ENCODE measurements around the gene PXMP2.
A peak's percentile ranks its signal among the peaks of the same experiment; 100 is the strongest.

The PXMP2 gene

DNA sequence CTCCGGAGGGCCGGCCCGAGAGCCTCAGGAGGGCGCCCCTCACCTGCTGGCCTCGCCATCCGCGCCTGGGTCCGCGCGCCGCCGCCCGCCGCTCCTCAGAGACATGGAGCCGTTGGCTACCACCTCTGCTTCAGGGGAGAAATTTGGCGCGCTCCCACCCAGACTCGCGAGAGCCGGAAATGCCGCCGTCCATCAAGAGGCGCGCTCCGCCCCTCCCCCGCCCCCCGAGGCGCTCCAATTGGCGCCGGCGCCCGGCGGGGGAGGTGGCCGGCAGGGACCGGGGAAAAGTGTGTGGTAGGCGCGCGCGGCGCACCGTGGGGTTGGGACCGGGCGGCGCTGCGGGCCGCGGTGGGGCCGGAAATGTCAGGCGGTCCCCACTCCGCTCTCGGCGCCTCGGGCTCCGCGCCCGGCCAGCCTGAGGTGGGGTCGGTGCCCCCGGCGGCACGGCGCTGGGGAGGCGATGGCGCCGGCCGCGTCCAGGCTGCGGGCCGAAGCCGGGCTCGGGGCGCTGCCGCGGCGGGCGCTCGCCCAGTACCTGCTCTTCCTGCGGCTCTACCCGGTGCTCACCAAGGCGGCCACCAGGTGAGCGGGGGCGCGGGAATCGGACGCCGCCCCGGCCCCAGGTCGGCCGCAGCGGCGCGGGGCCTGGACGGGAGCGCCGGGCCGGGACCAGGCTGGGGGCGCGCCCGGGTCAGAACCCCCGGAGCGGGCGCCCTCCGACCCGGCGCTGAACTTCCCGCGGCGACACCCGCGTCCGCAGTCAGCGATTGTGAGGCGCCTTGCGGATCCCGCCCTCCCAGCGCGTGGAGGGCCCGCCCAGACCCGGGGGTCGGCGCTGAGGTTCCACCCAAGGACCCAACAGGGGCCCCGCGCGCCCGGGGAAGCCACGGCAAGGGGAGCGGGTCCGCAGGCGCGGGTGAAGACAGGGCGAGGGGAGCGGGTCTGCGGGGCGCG is at the start of gene PXMP2, which contains the start of gene POLE:
Gene PXMP2, plus strand, starts transcription at position 377 of the 954 bp plus-strand sequence. Its CDS starts 84 bp downstream, at position 461.
Gene POLE, minus strand, starts transcription at position 132 of the 954 bp plus-strand sequence. Its CDS starts 27 bp downstream, at position 105.
- no peak within 1 kb of the TSS for H3K27ac ChIP-seq (ENCODE audit: low read length)
- H3K36me3 ChIP-seq (ENCODE audit: insufficient read depth, low read depth, low read length) = peaks cover 23% of the 10 kb centered on the region
- H3K9ac ChIP-seq (ENCODE audit: low read depth, low read length) = peak within 1 kb of the TSS; percentile 72
- peak within 1 kb of the TSS; percentile 73 for H3K4me3 ChIP-seq (ENCODE audit: low read length)
- H3K4me1 ChIP-seq (ENCODE audit: insufficient read depth, low read length) = 0 out of 2 replicates have a peak, but pooled peaks cover 4% of the 10 kb centered on the region
- no peaks in the 10 kb centered on the region for H3K9me3 ChIP-seq (ENCODE audit: insufficient read depth, low read depth, low read length)
- peaks cover 9% of the 10 kb centered on the region for H3K27me3 ChIP-seq (ENCODE audit: insufficient read depth, low read length)

DNA sequence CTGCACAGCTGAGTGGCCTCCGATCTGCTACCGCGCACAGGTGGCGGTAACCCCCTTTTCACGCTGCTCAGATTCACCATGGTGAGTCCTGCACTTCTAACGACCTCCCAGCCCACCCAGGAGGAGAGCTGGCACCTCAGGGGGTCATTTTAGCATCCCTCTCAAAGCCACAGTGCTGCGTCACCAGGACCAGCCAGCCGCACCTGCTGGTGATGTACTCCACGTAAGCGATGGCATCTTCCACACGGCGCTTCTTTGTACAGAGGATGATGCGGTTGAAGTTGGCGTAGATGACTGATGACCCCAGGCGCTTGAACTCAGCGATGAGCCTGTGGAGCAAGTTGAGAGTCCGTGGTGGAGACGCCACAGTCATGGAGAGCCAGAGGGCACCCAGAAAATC is 49.6 kb upstream of the PXMP2 start:
- H3K27ac ChIP-seq (ENCODE audit: low read length) = no peak overlapping the region
- no peak overlapping the region for H3K4me3 ChIP-seq (ENCODE audit: low read length)
- H3K4me1 ChIP-seq (ENCODE audit: insufficient read depth, low read length) = no peaks in the 10 kb centered on the region
- no peak overlapping the region for H3K9ac ChIP-seq (ENCODE audit: low read depth, low read length)
- no peaks in the 10 kb centered on the region for H3K27me3 ChIP-seq (ENCODE audit: insufficient read depth, low read length)
- no peaks in the 10 kb centered on the region for H3K9me3 ChIP-seq (ENCODE audit: insufficient read depth, low read depth, low read length)
- peaks cover 98% of the 10 kb centered on the region for H3K36me3 ChIP-seq (ENCODE audit: insufficient read depth, low read depth, low read length)

DNA sequence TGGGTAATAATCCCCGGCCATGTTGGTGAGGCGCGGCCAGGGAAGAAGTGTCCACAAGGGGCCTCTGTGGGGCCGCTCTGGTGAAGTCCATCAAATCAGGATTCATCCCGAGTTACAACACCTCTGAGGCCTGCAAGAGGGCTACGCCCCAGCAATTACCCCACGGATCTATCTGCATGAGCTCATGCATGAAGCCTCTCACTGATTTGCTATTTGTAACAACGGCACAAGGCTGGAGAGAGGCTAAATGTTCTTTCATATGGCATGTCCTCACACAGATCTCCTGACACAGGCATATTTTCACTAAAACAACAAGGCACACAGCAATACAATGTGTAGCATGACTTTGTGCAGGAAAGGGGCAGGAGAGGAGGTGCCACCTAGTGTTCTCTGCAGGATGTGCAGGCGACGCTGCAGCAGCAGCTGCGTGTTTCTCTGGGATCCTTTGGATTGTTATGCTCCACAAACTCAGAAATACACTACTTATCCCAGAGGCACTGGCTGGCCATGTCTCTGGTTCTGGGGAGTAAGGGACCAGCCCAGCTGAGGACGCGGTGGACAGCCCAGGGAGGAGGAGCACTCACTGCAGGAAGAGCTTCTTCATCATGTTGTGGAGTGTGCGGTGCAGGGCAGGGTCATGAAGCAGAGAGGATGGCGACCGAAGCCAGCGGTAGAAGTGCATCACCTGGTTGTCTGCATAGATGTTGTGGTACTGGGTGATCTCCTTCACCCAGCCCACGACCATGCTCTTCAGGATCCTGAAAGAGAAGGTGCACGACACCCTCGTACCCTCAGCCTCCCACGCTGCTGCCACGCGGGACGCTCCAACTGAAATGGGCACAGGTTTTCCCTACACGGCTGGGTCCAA is 48.6 kb upstream of the PXMP2 start:
- Histone ChIP-seq H3K4me1 (ENCODE audit: insufficient read depth, low read length) (no peaks in the 10 kb centered on the region), H3K36me3 (ENCODE audit: insufficient read depth, low read depth, low read length) (peaks cover 98% of the 10 kb centered on the region), H3K9me3 (ENCODE audit: insufficient read depth, low read depth, low read length) (no peaks in the 10 kb centered on the region), H3K27me3 (ENCODE audit: insufficient read depth, low read length) (no peaks in the 10 kb centered on the region), H3K4me3 (ENCODE audit: low read length) (no peak overlapping the region), H3K27ac (ENCODE audit: low read length) (no peak overlapping the region), H3K9ac (ENCODE audit: low read depth, low read length) (no peak overlapping the region)

DNA sequence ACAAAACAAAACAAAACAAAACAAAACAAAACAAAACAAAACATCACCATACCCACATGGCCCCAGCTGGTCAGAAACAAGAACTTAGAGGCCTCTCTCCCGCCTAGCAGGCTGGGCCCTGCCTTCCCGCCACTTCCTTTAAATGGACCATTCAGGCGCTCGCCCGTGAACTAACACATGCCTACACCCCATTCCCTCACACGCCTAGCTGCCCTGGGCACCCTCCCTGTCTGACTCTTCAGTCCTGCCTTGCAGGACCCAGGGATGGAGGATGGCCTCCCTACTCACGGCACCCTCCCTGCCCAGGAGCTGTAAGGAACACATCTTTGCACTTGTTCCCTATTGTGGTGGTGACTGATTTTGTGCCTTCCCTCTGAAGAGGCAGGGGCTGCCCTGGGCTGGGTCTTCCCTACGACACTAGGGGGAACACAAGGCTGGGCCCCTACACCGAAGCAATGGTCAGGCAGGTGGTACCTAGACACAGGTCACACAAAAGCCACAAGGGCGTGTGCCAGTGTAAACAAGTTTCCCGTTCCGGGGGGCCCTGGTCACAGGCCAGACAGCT is 47.3 kb upstream of the PXMP2 start:
- H3K27ac ChIP-seq (ENCODE audit: low read length) = no peak overlapping the region
- no peaks in the 10 kb centered on the region for H3K27me3 ChIP-seq (ENCODE audit: insufficient read depth, low read length)
- H3K36me3 ChIP-seq (ENCODE audit: insufficient read depth, low read depth, low read length) = peaks cover 92% of the 10 kb centered on the region
- H3K9ac ChIP-seq (ENCODE audit: low read depth, low read length) = no peak overlapping the region
- no peaks in the 10 kb centered on the region for H3K4me1 ChIP-seq (ENCODE audit: insufficient read depth, low read length)
- H3K4me3 ChIP-seq (ENCODE audit: low read length) = no peak overlapping the region
- H3K9me3 ChIP-seq (ENCODE audit: insufficient read depth, low read depth, low read length) = no peaks in the 10 kb centered on the region

DNA sequence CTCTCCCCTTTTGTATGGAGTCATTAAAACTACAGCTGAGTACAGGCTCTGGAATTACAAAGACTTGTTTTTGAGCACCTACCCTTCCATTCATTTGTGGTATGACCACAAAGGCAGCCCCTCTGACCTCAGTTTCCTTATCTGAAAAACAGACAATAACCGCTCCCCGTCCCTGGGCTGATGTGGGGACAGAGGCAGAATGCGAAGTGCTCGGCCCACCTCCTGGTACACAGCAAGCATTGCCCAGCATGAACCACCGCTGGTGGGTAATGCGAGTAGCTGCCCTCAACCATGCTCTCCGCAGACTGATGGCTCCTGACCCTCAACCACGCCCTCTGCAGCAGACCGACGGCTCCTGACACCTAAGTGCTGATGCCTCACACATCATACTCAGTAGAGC is 46.5 kb upstream of the PXMP2 start:
- Histone ChIP-seq H3K27me3 (ENCODE audit: insufficient read depth, low read length) (no peaks in the 10 kb centered on the region), H3K27ac (ENCODE audit: low read length) (no peak overlapping the region), H3K9me3 (ENCODE audit: insufficient read depth, low read depth, low read length) (no peaks in the 10 kb centered on the region), H3K9ac (ENCODE audit: low read depth, low read length) (no peak overlapping the region), H3K36me3 (ENCODE audit: insufficient read depth, low read depth, low read length) (peaks cover 92% of the 10 kb centered on the region), H3K4me1 (ENCODE audit: insufficient read depth, low read length) (no peaks in the 10 kb centered on the region), H3K4me3 (ENCODE audit: low read length) (no peak overlapping the region)

DNA sequence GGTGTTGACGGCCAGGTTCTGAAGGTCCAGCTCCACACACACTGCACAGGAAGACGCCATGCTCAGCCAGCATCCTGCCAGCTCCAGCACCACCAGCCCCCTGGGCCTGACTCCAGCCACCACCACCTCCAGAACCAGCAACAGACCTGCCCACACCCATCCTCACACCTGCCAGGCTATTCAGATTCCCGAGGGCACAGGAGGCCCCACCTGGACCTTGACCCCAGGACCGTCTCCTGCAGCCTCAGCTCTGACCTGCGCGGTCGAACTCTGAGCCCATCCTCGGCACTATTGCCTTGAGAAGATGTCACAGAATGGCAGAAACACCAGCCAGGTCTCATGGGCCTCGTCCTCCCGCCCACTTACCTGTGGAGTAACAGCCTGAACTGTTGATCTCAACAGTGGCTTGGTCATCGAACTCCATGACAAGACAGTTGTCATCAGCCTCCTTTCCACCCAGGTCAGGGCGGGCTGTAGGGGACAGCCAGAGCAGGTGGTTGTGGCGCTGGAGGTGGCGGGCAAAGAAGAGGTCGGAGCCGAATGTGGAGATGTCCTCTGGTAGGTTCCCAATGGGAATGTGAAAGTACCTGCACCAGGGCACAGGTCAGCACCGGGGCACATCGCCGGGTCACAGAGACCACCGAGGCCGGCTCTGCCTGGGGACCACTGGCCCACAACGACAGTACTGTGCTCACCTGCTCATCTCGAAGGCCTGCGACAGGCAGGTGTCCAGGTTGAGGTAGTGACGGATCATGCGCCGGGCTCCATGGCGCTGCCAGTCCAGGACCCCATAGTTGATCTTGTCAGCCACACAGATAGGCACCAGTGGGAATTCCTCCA is 45.4 kb upstream of the PXMP2 start:
- Histone ChIP-seq H3K4me1 (ENCODE audit: insufficient read depth, low read length) (no peaks in the 10 kb centered on the region), H3K36me3 (ENCODE audit: insufficient read depth, low read depth, low read length) (peaks cover 90% of the 10 kb centered on the region), H3K4me3 (ENCODE audit: low read length) (no peak overlapping the region), H3K27me3 (ENCODE audit: insufficient read depth, low read length) (no peaks in the 10 kb centered on the region), H3K9me3 (ENCODE audit: insufficient read depth, low read depth, low read length) (no peaks in the 10 kb centered on the region), H3K9ac (ENCODE audit: low read depth, low read length) (no peak overlapping the region), H3K27ac (ENCODE audit: low read length) (no peak overlapping the region)

DNA sequence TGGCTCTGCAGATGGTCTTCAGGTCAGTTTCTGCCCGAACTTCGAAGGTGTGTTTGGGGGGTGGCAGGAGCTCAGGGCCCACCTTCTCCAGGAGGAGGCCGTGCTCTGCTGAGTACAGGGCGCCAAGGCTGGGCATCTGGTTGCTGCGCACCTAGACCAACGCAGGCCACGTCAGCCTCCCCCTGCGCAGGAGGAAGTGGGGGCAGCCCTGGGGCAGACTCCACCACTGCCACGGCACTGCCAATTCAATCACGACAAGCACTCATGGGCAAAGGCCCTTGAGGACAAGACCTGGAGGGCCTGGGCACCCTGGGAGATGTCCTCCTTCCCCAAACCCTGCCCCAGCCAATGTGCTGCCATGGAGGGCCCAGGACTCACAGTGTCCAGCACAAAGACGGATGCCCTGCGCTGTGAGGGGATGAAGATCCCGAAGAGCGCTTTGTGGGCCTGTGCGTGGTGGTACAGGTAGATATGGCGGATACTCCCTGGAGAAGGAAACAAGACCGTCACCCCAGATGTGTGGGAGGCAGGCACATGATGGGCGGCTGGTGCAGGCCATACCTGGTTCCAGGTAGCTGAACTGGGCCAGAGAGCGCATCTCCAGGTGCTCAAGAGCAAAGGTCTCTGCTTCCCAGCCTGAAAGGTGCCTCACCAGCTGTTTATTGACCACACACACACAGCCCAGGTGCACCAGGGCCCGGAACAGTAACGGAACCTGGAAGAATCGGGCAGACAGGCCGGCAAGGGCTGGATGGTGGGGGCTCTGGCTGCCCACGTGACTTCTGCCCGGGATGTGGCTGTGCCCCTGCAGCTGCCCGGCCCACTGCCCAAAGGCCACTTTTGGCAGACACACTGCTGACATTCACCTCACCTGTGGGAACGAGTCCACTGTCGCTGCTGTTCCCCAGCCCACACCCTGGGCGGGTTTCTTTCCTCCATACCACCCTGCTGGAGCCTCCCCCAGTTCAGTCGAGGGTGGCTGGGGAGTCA is 44.2 kb upstream of the PXMP2 start:
- Histone ChIP-seq H3K27me3 (ENCODE audit: insufficient read depth, low read length) (no peaks in the 10 kb centered on the region), H3K4me3 (ENCODE audit: low read length) (no peak overlapping the region), H3K36me3 (ENCODE audit: insufficient read depth, low read depth, low read length) (peaks cover 90% of the 10 kb centered on the region), H3K9me3 (ENCODE audit: insufficient read depth, low read depth, low read length) (no peaks in the 10 kb centered on the region), H3K4me1 (ENCODE audit: insufficient read depth, low read length) (no peaks in the 10 kb centered on the region), H3K9ac (ENCODE audit: low read depth, low read length) (no peak overlapping the region), H3K27ac (ENCODE audit: low read length) (no peak overlapping the region)

DNA sequence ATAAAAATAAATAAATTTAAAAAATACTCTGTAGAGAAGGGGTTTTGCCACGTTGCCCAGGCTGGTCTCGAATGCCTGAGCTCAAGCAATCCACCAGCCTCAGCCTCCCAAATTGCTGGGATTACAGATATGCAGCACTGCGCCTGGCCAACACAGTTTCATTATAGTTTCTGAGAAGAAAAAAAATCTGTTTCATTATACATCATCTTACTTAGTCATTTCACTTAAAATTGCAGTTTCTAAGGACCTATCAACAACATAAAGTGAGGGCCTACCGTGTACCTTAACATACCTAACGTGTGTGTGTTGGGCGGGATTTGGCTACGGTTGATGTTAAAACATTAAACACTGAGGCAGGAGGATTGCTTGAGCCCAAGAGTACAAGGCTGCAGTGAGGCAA is 40.5 kb upstream of the PXMP2 start:
- H3K27me3 ChIP-seq (ENCODE audit: insufficient read depth, low read length) = no peaks in the 10 kb centered on the region
- H3K9me3 ChIP-seq (ENCODE audit: insufficient read depth, low read depth, low read length) = no peaks in the 10 kb centered on the region
- no peak overlapping the region for H3K27ac ChIP-seq (ENCODE audit: low read length)
- peaks cover 92% of the 10 kb centered on the region for H3K36me3 ChIP-seq (ENCODE audit: insufficient read depth, low read depth, low read length)
- no peaks in the 10 kb centered on the region for H3K4me1 ChIP-seq (ENCODE audit: insufficient read depth, low read length)
- H3K9ac ChIP-seq (ENCODE audit: low read depth, low read length) = no peak overlapping the region
- no peak overlapping the region for H3K4me3 ChIP-seq (ENCODE audit: low read length)

DNA sequence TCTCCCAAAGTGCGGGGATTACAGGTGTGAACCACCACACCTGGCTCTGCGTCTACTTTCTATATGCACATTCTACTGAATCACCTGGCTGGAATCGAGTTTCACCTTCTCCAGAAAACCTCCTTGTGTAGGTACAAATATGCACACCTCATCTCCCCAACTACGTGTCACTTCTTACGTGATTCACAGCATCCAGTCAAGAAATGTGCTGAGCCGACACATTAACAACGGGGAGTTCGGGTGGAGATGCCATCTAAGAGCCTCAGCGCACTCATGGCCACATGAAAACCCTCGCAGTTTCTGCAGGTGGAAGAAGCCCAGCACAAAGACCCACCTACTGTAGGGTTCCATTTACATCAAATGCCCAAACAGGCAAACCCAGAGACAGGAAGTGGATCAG is 39.5 kb upstream of the PXMP2 start:
- no peaks in the 10 kb centered on the region for H3K9me3 ChIP-seq (ENCODE audit: insufficient read depth, low read depth, low read length)
- H3K9ac ChIP-seq (ENCODE audit: low read depth, low read length) = no peak overlapping the region
- H3K27ac ChIP-seq (ENCODE audit: low read length) = no peak overlapping the region
- H3K27me3 ChIP-seq (ENCODE audit: insufficient read depth, low read length) = no peaks in the 10 kb centered on the region
- no peaks in the 10 kb centered on the region for H3K4me1 ChIP-seq (ENCODE audit: insufficient read depth, low read length)
- H3K36me3 ChIP-seq (ENCODE audit: insufficient read depth, low read depth, low read length) = peaks cover 92% of the 10 kb centered on the region
- no peak overlapping the region for H3K4me3 ChIP-seq (ENCODE audit: low read length)

DNA sequence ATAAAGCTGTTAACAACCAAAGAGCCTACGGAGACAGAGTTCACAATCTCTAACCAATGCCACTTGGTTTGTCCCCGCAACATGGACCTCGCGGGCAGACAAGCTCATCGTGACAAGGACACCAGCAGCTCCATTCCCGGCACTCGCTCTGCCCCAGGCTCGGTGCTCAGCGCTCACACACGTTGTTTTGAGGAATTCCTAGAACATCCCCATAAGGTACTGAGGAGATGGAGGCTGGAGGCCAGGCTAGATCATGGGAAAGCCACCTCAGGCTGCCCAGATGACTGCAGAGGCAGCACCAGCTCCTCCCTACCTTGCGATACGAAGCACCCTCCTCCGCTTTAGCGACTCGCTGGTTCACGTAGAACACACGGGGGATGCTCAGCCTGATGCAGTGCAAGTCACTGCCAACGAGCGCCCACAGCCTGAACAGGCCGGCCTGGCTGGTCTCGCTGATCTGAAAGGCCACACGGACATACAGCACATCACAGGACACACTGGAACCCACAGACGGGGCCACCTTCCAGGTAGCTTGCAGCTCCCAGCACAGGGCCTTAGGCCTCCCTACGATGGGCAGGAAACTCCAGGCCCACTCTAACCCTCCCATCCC is 38.7 kb upstream of the PXMP2 start:
- Histone ChIP-seq H3K9me3 (ENCODE audit: insufficient read depth, low read depth, low read length) (no peaks in the 10 kb centered on the region), H3K4me1 (ENCODE audit: insufficient read depth, low read length) (no peaks in the 10 kb centered on the region), H3K27me3 (ENCODE audit: insufficient read depth, low read length) (no peaks in the 10 kb centered on the region), H3K4me3 (ENCODE audit: low read length) (no peak overlapping the region), H3K36me3 (ENCODE audit: insufficient read depth, low read depth, low read length) (peaks cover 92% of the 10 kb centered on the region), H3K27ac (ENCODE audit: low read length) (no peak overlapping the region), H3K9ac (ENCODE audit: low read depth, low read length) (no peak overlapping the region)

Measured in iPS-20b (cell line).